IMR-90 (cell line): Measurements from ENCODE around the gene PFN1. TPM values are rescaled to one million over a fixed set of nuclear protein-coding genes. Genes with fewer than 3 reads are reported as not detected.
A peak's percentile ranks its signal among the peaks of the same experiment; 100 is the strongest.

ENCODE experiments used
- ATAC-seq: fragments of 200-7000 bp; cut with Tn5 transposase; 2 replicates; pipeline ENCODE4 v1.9.1; 2020; ENCODE audit warnings: low read depth, mild to moderate bottlenecking, moderate library complexity
- BruUV-seq: library from RNA; stranded (reverse); fragments of 400-500 nt; replicated peaks from 2 replicates; lab custom pipeline; 2021; lab: Mats Ljungman, UMichigan
- CTCF ChIA-PET: fragments of 300-600 bp; formaldehyde crosslinking; extraction: SDS; loops from one replicate; lab custom pipeline; 2021; ENCODE audit warnings: antibody characterized with exemption; lab: Yijun Ruan, JAX
- POLR2A ChIA-PET: fragments of 300-600 bp; sonication (Branson Sonifier 250); formaldehyde crosslinking; loops from one replicate; lab custom pipeline; 2022; ENCODE audit warnings: antibody characterized with exemption; ENCODE audit not compliant: unreplicated experiment; lab: Charles Lee
- DNase-seq: peaks from one replicate; pipeline ENCODE4 v3.0.0; 2013
- H2AFZ ChIP-seq: replicated peaks from 2 replicates; pipeline ENCODE3; 2013; ENCODE audit warnings: low read length, mild to moderate bottlenecking; ENCODE audit not compliant: poor library complexity
- H2AK5ac ChIP-seq: 2 replicates; pipeline ENCODE4 v1.6.1; 2013; ENCODE audit warnings: low read depth, low read length, inconsistent platforms
- H2AK9ac ChIP-seq: replicated peaks from 2 replicates; pipeline ENCODE3; 2013; ENCODE audit warnings: mild to moderate bottlenecking, low read depth, low read length, moderate library complexity; ENCODE audit not compliant: poor library complexity
- H2BK120ac ChIP-seq: 2 replicates; pipeline ENCODE4 v1.6.1; 2013; ENCODE audit warnings: low read depth, low read length, inconsistent platforms
- H2BK15ac ChIP-seq: 3 replicates; pipeline ENCODE4 v1.6.1; 2013; ENCODE audit warnings: low read depth, low read length, inconsistent platforms
- H2BK20ac ChIP-seq: 2 replicates; pipeline ENCODE4 v1.6.1; 2013; ENCODE audit warnings: low read depth, mild to moderate bottlenecking, inconsistent platforms, low read length, moderate library complexity
- H2BK5ac ChIP-seq: 2 replicates; pipeline ENCODE4 v1.6.1; 2013; ENCODE audit warnings: mild to moderate bottlenecking, low read depth, low read length, inconsistent platforms; ENCODE audit not compliant: poor library complexity, severe bottlenecking
- H3K14ac ChIP-seq: replicated peaks from 2 replicates; pipeline ENCODE4 v1.6.1; 2013; ENCODE audit warnings: low read depth, low read length, inconsistent platforms
- H3K18ac ChIP-seq: 2 replicates; pipeline ENCODE4 v1.6.1; 2013; ENCODE audit warnings: low read depth, low read length, control low read depth
- H3K23ac ChIP-seq: 2 replicates; pipeline ENCODE4 v1.6.1; 2013; ENCODE audit warnings: low read depth, low read length, inconsistent platforms
- H3K27ac ChIP-seq: 2 replicates; pipeline ENCODE4 v1.5.1; 2013; ENCODE audit warnings: mild to moderate bottlenecking, control low read depth, low read length; ENCODE audit not compliant: insufficient read depth
- H3K27me3 ChIP-seq: 2 replicates; pipeline ENCODE4 v1.6.1; 2013; ENCODE audit warnings: low read length; ENCODE audit not compliant: control insufficient read depth, insufficient read depth
- H3K36me3 ChIP-seq: 2 replicates; pipeline ENCODE4 v1.6.1; 2013; ENCODE audit warnings: low read length, mixed read lengths; ENCODE audit not compliant: control insufficient read depth, insufficient read depth
- H3K4ac ChIP-seq: 2 replicates; pipeline ENCODE4 v1.6.1; 2013; ENCODE audit warnings: low read depth, low read length, inconsistent platforms
- H3K4me1 ChIP-seq: 2 replicates; pipeline ENCODE4 v1.6.1; 2013; ENCODE audit warnings: low read length, mixed read lengths; ENCODE audit not compliant: control insufficient read depth, insufficient read depth
- H3K4me2 ChIP-seq: 2 replicates; pipeline ENCODE4 v1.6.1; 2013; ENCODE audit warnings: low read depth, mild to moderate bottlenecking, control low read depth, low read length, moderate library complexity
- H3K4me3 ChIP-seq: 2 replicates; pipeline ENCODE4 v1.5.1; 2013; ENCODE audit warnings: low read depth, mild to moderate bottlenecking, control low read depth, low read length, moderate library complexity; ENCODE audit not compliant: insufficient read depth
- H3K56ac ChIP-seq: 2 replicates; pipeline ENCODE4 v1.6.1; 2013; ENCODE audit warnings: low read length, inconsistent platforms; ENCODE audit not compliant: insufficient read depth; ENCODE audit errors: extremely low read depth
- H3K79me1 ChIP-seq, 2 experiments: 2 replicates each; pipeline ENCODE4 v1.6.1; 2013; ENCODE audit warnings: low read length in 2 of 2, inconsistent platforms in 1 of 2, low read depth in 1 of 2
- H3K9ac ChIP-seq: 2 replicates; pipeline ENCODE4 v1.6.1; 2013; ENCODE audit warnings: low read depth, low read length, control low read depth
- H3K9me1 ChIP-seq: 2 replicates; pipeline ENCODE4 v1.6.1; 2013; ENCODE audit warnings: low read length, inconsistent platforms; ENCODE audit not compliant: insufficient read depth
- H3K9me3 ChIP-seq: 2 replicates; pipeline ENCODE4 v1.6.1; 2013; ENCODE audit warnings: low read length; ENCODE audit not compliant: control insufficient read depth, insufficient read depth
- H4K20me1 ChIP-seq: 2 replicates; pipeline ENCODE4 v1.6.1; 2013; ENCODE audit warnings: low read length, inconsistent platforms; ENCODE audit not compliant: insufficient read depth
- H4K5ac ChIP-seq: 2 replicates; pipeline ENCODE4 v1.6.1; 2013; ENCODE audit warnings: mild to moderate bottlenecking, low read depth, low read length, control low read depth
- H4K8ac ChIP-seq, 2 experiments: 2 replicates each; pipeline ENCODE4 v1.6.1; 2013; ENCODE audit warnings: low read depth in 2 of 2, low read length in 2 of 2, control low read depth in 1 of 2, inconsistent platforms in 1 of 2
- H4K91ac ChIP-seq: 2 replicates; pipeline ENCODE4 v1.6.1; 2013; ENCODE audit warnings: low read depth, low read length, inconsistent platforms; ENCODE audit not compliant: insufficient read depth
- BHLHE40 ChIP-seq: fragments of 150-350 bp; IDR thresholded peaks from 2 replicates; pipeline ENCODE4 v1.6.1; 2016; ENCODE audit warnings: mild to moderate bottlenecking, low read depth, low read length
- CEBPB ChIP-seq: IDR thresholded peaks from 2 replicates; pipeline ENCODE4 v1.6.1; 2012; ENCODE audit warnings: low read depth, low read length, improper control_type of control experiment
- CHD1 ChIP-seq: IDR thresholded peaks from 2 replicates; pipeline ENCODE4 v1.6.1; 2012; ENCODE audit warnings: low read depth, low read length, improper control_type of control experiment
- FOS ChIP-seq: fragments of 150-350 bp; IDR thresholded peaks from 2 replicates; pipeline ENCODE4 v1.6.1; 2016; ENCODE audit warnings: low read depth, low read length
- MAFK ChIP-seq: IDR thresholded peaks from 2 replicates; pipeline ENCODE4 v1.6.1; 2012; ENCODE audit warnings: low read depth, low read length, improper control_type of control experiment
- MAZ ChIP-seq: IDR thresholded peaks from 2 replicates; pipeline ENCODE4 v1.6.1; 2012; ENCODE audit warnings: low read depth, mild to moderate bottlenecking, low read length, improper control_type of control experiment, moderate library complexity, borderline replicate concordance
- MXI1 ChIP-seq: IDR thresholded peaks from 2 replicates; pipeline ENCODE4 v1.6.1; 2012; ENCODE audit warnings: low read depth, mild to moderate bottlenecking, low read length, moderate library complexity, borderline replicate concordance
- NFE2L2 ChIP-seq: fragments of 150-350 bp; IDR thresholded peaks from 2 replicates; pipeline ENCODE4 v1.6.1; 2016; ENCODE audit warnings: low read depth, mild to moderate bottlenecking, low read length
- POLR2A ChIP-seq: IDR thresholded peaks from 2 replicates; pipeline ENCODE4 v1.6.1; 2012; ENCODE audit warnings: mild to moderate bottlenecking, low read depth, low read length
- RAD21 ChIP-seq: IDR thresholded peaks from 2 replicates; pipeline ENCODE4 v1.6.1; 2012; ENCODE audit warnings: low read length, improper control_type of control experiment
- RCOR1 ChIP-seq: IDR thresholded peaks from 2 replicates; pipeline ENCODE4 v1.6.1; 2012; ENCODE audit warnings: mild to moderate bottlenecking, low read length, improper control_type of control experiment; ENCODE audit not compliant: insufficient replicate concordance
- RFX5 ChIP-seq: IDR thresholded peaks from 2 replicates; pipeline ENCODE4 v1.8.0; 2012; ENCODE audit warnings: low read depth, mild to moderate bottlenecking, low read length, moderate library complexity
- SMC3 ChIP-seq: fragments of 150-350 bp; IDR thresholded peaks from 2 replicates; pipeline ENCODE4 v1.6.1; 2016; ENCODE audit warnings: low read depth, mild to moderate bottlenecking, antibody characterized with exemption, low read length, moderate library complexity
- WGBS, 2 experiments: methylation state at CpG; one replicate each; pipeline versions ENCODE4 v1.1.5 to v1.1.7; 2013; ENCODE audit warnings: missing lambda C conversion rate in 2 of 2; ENCODE audit not compliant: insufficient read length in 1 of 2; ENCODE audit errors: extremely low coverage in 2 of 2; 5-methylcytosine and 5-hydroxymethylcytosine counted together
- dilution Hi-C: fragments of 300-500 bp; cut with HindIII; formaldehyde crosslinking; loops from one replicate; pipeline ENCODE4 v1.14.3; 2018; ENCODE audit warnings: low sequenced_read_pairs; ENCODE audit not compliant: unreplicated experiment
- in situ Hi-C: fragments of 300-500 bp; cut with MboI; formaldehyde crosslinking; loops from 3 replicates; pipeline ENCODE4 v1.14.3; 2019; ENCODE audit warnings: low sequenced_read_pairs, inconsistent platforms, mixed read lengths
- intact Hi-C: fragments of 100-400 bp; cut with micrococcal nuclease; formaldehyde crosslinking; loops from 2 replicates; pipeline ENCODE4 v1.10.0; 2022
- polyA plus RNA-seq, 3 experiments: library from polyadenylated mRNA; depleted of rRNA; stranded (reverse); fragments of >200 nt; gene quantifications; 2 replicates each; pipeline ENCODE4 v1.2.3, GENCODE V29; 2012; ENCODE audit warnings: low replicate concordance in 1 of 3
- total RNA-seq: library from RNA; depleted of rRNA; stranded (reverse); fragments of >200 nt; gene quantifications from 2 replicates; pipeline ENCODE4 v1.2.3, GENCODE V29; 2012
- TF ChIP-seq, protein P1 (sequence below): conservative IDR thresholded peaks from 2 replicates; pipeline ENCODE4 v1.5.1; 2012; ENCODE audit warnings: mild to moderate bottlenecking, low read depth, low read length, improper control_type of control experiment
- TF ChIP-seq, protein P2 (sequence below): fragments of 150-350 bp; IDR thresholded peaks from 2 replicates; pipeline ENCODE4 v1.6.1; 2016; ENCODE audit warnings: low read depth, mild to moderate bottlenecking, low read length, moderate library complexity, borderline replicate concordance
- TF ChIP-seq, protein P3 (sequence below): fragments of 150-350 bp; IDR thresholded peaks from 2 replicates; pipeline ENCODE4 v1.6.1; 2017; ENCODE audit warnings: mild to moderate bottlenecking, antibody characterized with exemption, low read length, low read depth

PFN1 gene
- total and polyA plus RNA-seq, 2 of the 4 experiments (the other 2 are of a cell fraction): 348 to 1,671 TPM

DNA sequence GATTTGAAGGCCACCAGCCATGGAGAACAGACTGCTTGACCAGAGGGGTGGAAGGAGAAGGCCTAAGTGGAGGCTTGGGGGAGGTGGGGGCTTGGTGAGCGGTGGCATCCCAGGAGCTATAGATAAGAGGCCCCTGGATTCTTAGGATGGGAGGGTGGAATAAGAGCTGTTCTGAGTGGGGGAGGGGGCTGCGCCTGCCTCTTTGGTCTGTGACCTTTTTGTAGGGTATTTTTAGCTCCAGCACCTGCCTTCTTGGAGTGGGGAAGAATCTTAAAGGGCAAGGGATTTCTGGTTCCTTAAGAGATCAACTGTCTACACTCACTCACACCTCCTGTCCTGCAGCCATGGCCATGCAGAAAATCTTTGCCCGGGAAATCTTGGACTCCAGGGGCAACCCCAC lies 3.2 kb upstream of the PFN1 start:
- peaks cover 12 to 27% of the 10 kb centered on the region in 2 experiments; a peak in 3 of 4 replicates for H3K79me1 ChIP-seq
- WGBS, 2 experiments: 100% methylated on average over 1 of the region's 3 CpGs; no CpG with 5 or more reads in 1 of the 2 experiments
- H3K23ac ChIP-seq: peak overlapping the region; percentile 86; the same call in 1 of the 2 replicates
- TF ChIP-seq, protein P1, sequence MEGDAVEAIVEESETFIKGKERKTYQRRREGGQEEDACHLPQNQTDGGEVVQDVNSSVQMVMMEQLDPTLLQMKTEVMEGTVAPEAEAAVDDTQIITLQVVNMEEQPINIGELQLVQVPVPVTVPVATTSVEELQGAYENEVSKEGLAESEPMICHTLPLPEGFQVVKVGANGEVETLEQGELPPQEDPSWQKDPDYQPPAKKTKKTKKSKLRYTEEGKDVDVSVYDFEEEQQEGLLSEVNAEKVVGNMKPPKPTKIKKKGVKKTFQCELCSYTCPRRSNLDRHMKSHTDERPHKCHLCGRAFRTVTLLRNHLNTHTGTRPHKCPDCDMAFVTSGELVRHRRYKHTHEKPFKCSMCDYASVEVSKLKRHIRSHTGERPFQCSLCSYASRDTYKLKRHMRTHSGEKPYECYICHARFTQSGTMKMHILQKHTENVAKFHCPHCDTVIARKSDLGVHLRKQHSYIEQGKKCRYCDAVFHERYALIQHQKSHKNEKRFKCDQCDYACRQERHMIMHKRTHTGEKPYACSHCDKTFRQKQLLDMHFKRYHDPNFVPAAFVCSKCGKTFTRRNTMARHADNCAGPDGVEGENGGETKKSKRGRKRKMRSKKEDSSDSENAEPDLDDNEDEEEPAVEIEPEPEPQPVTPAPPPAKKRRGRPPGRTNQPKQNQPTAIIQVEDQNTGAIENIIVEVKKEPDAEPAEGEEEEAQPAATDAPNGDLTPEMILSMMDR: no peak
- TF ChIP-seq FOS: no peak
- TF ChIP-seq MXI1: no peak
- no peak for TF ChIP-seq MAFK
- TF ChIP-seq SMC3: no peak
- no peak for TF ChIP-seq BHLHE40
- no peak for TF ChIP-seq RCOR1
- TF ChIP-seq, protein P2, sequence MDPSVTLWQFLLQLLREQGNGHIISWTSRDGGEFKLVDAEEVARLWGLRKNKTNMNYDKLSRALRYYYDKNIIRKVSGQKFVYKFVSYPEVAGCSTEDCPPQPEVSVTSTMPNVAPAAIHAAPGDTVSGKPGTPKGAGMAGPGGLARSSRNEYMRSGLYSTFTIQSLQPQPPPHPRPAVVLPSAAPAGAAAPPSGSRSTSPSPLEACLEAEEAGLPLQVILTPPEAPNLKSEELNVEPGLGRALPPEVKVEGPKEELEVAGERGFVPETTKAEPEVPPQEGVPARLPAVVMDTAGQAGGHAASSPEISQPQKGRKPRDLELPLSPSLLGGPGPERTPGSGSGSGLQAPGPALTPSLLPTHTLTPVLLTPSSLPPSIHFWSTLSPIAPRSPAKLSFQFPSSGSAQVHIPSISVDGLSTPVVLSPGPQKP: no peak
- TF ChIP-seq, protein P3, sequence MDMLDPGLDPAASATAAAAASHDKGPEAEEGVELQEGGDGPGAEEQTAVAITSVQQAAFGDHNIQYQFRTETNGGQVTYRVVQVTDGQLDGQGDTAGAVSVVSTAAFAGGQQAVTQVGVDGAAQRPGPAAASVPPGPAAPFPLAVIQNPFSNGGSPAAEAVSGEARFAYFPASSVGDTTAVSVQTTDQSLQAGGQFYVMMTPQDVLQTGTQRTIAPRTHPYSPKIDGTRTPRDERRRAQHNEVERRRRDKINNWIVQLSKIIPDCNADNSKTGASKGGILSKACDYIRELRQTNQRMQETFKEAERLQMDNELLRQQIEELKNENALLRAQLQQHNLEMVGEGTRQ: no peak
- no peak for TF ChIP-seq MAZ
- no peak for TF ChIP-seq CEBPB
- TF ChIP-seq CHD1: no peak
- no peak for TF ChIP-seq NFE2L2
- no peak for TF ChIP-seq RAD21
- TF ChIP-seq RFX5: no peak
- no peak for TF ChIP-seq POLR2A
- H3K27ac ChIP-seq: no peak overlapping the region
- intact Hi-C loops: no loop called here
- in situ Hi-C loops: no loop called here
- no peaks in the 10 kb centered on the region for H3K27me3 ChIP-seq
- no peak overlapping the region for H4K5ac ChIP-seq
- H2BK120ac ChIP-seq: peak overlapping the region; percentile 89
- H3K36me3 ChIP-seq: peaks cover 3% of the 10 kb centered on the region
- peaks cover 20% of the 10 kb centered on the region for H4K20me1 ChIP-seq
- ChIA-PET CTCF (interaction anchor here (0.9 kb wide), 1 partner anchor 43 kb away, joined by 3 read pairs; no protein-coding TSS in a partner anchor), POLR2A (interaction anchor here (0.5 to 1.3 kb wide), 2 partner anchors 16 to 44 kb away, joined by 3 to 4 read pairs; no protein-coding TSS in a partner anchor)
- peak overlapping the region; percentile 97; the same call in 1 of the 2 replicates for H2AK5ac ChIP-seq
- H2BK15ac ChIP-seq: 0 out of 3 replicates have a peak overlapping the region, but pooled peaks have one; percentile 74
- peak overlapping the region; percentile 94 for H4K91ac ChIP-seq
- no peak overlapping the region for H3K18ac ChIP-seq
- peak overlapping the region; percentile 87 for H2AK9ac ChIP-seq
- dilution Hi-C loops: no loop called here
- peak overlapping the region; percentile 54; the same call in 1 of the 2 replicates for H2BK20ac ChIP-seq
- no peak overlapping the region for H3K9ac ChIP-seq
- DNase-seq: no peak
- no peak overlapping the region for H3K4me3 ChIP-seq
- H4K8ac ChIP-seq: peak overlapping the region; percentile 95 to 97; a peak in 2 of 4 replicates
- H3K4me1 ChIP-seq: peaks cover 28% of the 10 kb centered on the region
- no TSS peak for BruUV-seq
- no peak overlapping the region for H3K56ac ChIP-seq
- peak overlapping the region; percentile 99 for H3K4ac ChIP-seq
- H3K14ac ChIP-seq: peak overlapping the region; percentile 70; the same call in 1 of the 2 replicates
- no peak overlapping the region for H3K4me2 ChIP-seq
- no peak for ATAC-seq
- H3K9me3 ChIP-seq: no peaks in the 10 kb centered on the region
- H2AFZ ChIP-seq: peak overlapping the region; percentile 92
- H3K9me1 ChIP-seq: peaks cover 27% of the 10 kb centered on the region; the same call in 1 of the 2 replicates
- H2BK5ac ChIP-seq: no peak overlapping the region
